ENCODE data around the gene EML4. TPM values are rescaled to one million over a fixed set of nuclear protein-coding genes. Genes with fewer than 3 reads are reported as not detected.
A peak's percentile ranks its signal among the peaks of the same experiment; 100 is the strongest.

Gene EML4
- total and polyA plus RNA-seq, 9 of the 15 experiments (the other 6 are each of a cell fraction or from before 2014, with no cell fraction given), result 14.7 to 48.3 (median 36.5) TPM

GRCh38 chr2:42169100-42169873, at the start of gene EML4 (continued):
- 0 out of 2 replicates have a peak, but pooled peaks have one; percentile 48 for TF ChIP-seq NR2C2 (CRISPR knock-in tag; IDR thresholded peaks at IDR 0.05)
- TF ChIP-seq NR2C2 (tag; IDR thresholded peaks at IDR 0.05), result peak; percentile 38; the same call in 1 of the 2 replicates
- TF ChIP-seq HEY1 (CRISPR knock-in tag; IDR thresholded peaks at IDR 0.05; ENCODE audit: borderline replicate concordance), result no peak
- peak; percentile 30; the same call in 1 of the 2 replicates for TF ChIP-seq NFIC (IDR thresholded peaks at IDR 0.05)
- no peak for TF ChIP-seq NUFIP1 (IDR thresholded peaks at IDR 0.05; ENCODE audit: partially characterized antibody)
- TF ChIP-seq, protein P1, sequence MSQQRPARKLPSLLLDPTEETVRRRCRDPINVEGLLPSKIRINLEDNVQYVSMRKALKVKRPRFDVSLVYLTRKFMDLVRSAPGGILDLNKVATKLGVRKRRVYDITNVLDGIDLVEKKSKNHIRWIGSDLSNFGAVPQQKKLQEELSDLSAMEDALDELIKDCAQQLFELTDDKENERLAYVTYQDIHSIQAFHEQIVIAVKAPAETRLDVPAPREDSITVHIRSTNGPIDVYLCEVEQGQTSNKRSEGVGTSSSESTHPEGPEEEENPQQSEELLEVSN (IDR thresholded peaks at IDR 0.05; ENCODE audit: borderline replicate concordance in 1 of 2, extremely low read depth in 1 of 2, insufficient read depth in 1 of 2, insufficient read length in 1 of 2, low read depth in 1 of 2, low read length in 1 of 2, poor library complexity in 1 of 2, severe bottlenecking in 1 of 2), result peak; percentile 86 to 96
- TF ChIP-seq TBL1XR1 (IDR thresholded peaks at IDR 0.05; ENCODE audit: low read length in 2 of 2), result no peak
- TF ChIP-seq ZNF707 (CRISPR knock-in tag; conservative IDR thresholded peaks at IDR 0.05), result no peak
- 0 out of 2 replicates have a peak, but pooled peaks have one; percentile 33 for TF ChIP-seq SMARCA4 (IDR thresholded peaks at IDR 0.05)
- peak; percentile 48; the same call in 1 of the 2 replicates for TF ChIP-seq CTBP1 (IDR thresholded peaks at IDR 0.05; ENCODE audit: borderline replicate concordance)
- TF ChIP-seq ASH1L (IDR thresholded peaks at IDR 0.05; ENCODE audit: borderline replicate concordance, low read depth, partially characterized antibody), result no peak
- peak; percentile 65 for TF ChIP-seq HNRNPLL (IDR thresholded peaks at IDR 0.05; ENCODE audit: low read depth, low read length, poor library complexity, severe bottlenecking)
- TF ChIP-seq CBFA2T3 (IDR thresholded peaks at IDR 0.05), result no peak
- TF ChIP-seq SMAD1 (IDR thresholded peaks at IDR 0.05; ENCODE audit: low read depth, low read length, partially characterized antibody), result no peak
- TF ChIP-seq NFATC3 (IDR thresholded peaks at IDR 0.05), result no peak
- 0 out of 2 replicates have a peak, but pooled peaks have one; percentile 23 for TF ChIP-seq ZBTB1 (CRISPR knock-in tag; IDR thresholded peaks at IDR 0.05; ENCODE audit: borderline replicate concordance, low read depth)
- peak; percentile 69; the same call in 1 of the 2 replicates for TF ChIP-seq MITF (IDR thresholded peaks at IDR 0.05)
- no peak for TF ChIP-seq SMAD3 (CRISPR knock-in tag; conservative IDR thresholded peaks at IDR 0.05)
- no peak for TF ChIP-seq CSDE1 (IDR thresholded peaks at IDR 0.05)
- TF ChIP-seq, protein P2, sequence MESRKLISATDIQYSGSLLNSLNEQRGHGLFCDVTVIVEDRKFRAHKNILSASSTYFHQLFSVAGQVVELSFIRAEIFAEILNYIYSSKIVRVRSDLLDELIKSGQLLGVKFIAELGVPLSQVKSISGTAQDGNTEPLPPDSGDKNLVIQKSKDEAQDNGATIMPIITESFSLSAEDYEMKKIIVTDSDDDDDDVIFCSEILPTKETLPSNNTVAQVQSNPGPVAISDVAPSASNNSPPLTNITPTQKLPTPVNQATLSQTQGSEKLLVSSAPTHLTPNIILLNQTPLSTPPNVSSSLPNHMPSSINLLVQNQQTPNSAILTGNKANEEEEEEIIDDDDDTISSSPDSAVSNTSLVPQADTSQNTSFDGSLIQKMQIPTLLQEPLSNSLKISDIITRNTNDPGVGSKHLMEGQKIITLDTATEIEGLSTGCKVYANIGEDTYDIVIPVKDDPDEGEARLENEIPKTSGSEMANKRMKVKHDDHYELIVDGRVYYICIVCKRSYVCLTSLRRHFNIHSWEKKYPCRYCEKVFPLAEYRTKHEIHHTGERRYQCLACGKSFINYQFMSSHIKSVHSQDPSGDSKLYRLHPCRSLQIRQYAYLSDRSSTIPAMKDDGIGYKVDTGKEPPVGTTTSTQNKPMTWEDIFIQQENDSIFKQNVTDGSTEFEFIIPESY (CRISPR knock-in tag; IDR thresholded peaks at IDR 0.05), result peak; percentile 83
- no peak for TF ChIP-seq ILF3 (IDR thresholded peaks at IDR 0.05; ENCODE audit: borderline replicate concordance)
- TF ChIP-seq CHD1 (IDR thresholded peaks at IDR 0.05; ENCODE audit: low read length), result no peak
- TF ChIP-seq FOXP1 (CRISPR knock-in tag; IDR thresholded peaks at IDR 0.05), result no peak
